Skin epidermis (tissue), 12 donors: Measurements from ENCODE around the gene AAGAB.

Source experiments
- H3K27ac ChIP-seq, 21 experiments: fragments of 200-600 bp; sonication (generic) in 11 of 21; one replicate each; pipeline ENCODE4 v1.5.0; 2020; ENCODE audit warnings: mild to moderate bottlenecking in 3 of 21, inconsistent platforms in 2 of 21, moderate library complexity in 2 of 21
- H3K4me3 ChIP-seq, 7 experiments: fragments of 200-600 bp; sonication (generic) in 2 of 7; one replicate each; pipeline ENCODE4 v1.5.0; 2020; ENCODE audit warnings: inconsistent platforms in 2 of 7, mild to moderate bottlenecking in 2 of 7, moderate library complexity in 1 of 7

The AAGAB gene

GRCh38 chr15:67216859-67217258 lies 37.6 kb downstream of the AAGAB start:
- no peak overlapping the region for H3K4me3 ChIP-seq

GRCh38 chr15:67215102-67215501 lies 39.4 kb downstream of the AAGAB start:
- Histone ChIP-seq H3K27ac (no peak overlapping the region), H3K4me3 (no peak overlapping the region)

More at GRCh38 chr15:67216859-67217258, 37.6 kb downstream of the AAGAB start:
- no peak overlapping the region for H3K27ac ChIP-seq

GRCh38 chr15:67212684-67213367 lies 41.6 kb downstream of the AAGAB start:
- Histone ChIP-seq H3K27ac (no peak overlapping the region), H3K4me3 (no peak overlapping the region)

GRCh38 chr15:67210555-67211168 lies 43.8 kb downstream of the AAGAB start:
- H3K4me3 ChIP-seq, result no peak overlapping the region
- H3K27ac ChIP-seq, result no peak overlapping the region

- Histone ChIP-seq H3K4me3 (no peak overlapping the region), H3K27ac (no peak overlapping the region)
These were observed 46.1 kb downstream of the AAGAB start for GRCh38 chr15:67208396-67208795.

DNA sequence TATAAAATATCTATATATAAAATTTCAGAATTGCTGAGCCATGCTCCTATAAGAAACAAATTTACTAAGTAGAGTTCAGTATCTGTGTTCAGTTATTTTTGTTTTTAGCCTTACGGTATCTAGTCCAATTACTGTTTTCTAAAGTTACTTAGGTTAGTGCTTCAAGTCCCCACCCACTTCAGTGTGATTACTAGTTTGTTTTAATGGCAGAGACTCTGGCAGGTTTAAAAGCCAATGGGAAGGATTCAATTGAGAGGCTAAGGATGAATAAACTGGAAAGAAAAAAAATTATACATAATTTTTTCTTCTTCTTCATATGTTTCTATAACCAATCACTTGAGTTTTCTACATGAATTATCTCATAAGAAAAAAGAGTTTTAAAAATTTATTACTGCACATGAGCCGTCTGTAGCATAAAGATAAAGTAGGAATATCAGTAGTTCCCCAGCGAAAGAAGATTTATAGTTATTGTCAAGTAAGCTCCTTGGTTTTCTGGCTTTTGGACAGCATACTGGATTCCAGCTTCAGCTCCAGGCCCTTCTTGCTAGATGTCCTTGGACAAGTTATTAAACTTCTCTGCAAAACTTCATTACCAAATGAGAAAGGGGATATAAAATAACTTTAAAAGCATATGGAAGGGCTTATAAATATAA lies 46.8 kb downstream of the AAGAB start:
- H3K4me3 ChIP-seq, result no peak overlapping the region

GRCh38 chr15:67202991-67203390 lies 51.5 kb downstream of the AAGAB start:
- no peak overlapping the region for H3K27ac ChIP-seq
- H3K4me3 ChIP-seq, result no peak overlapping the region

More for the DNA sequence above, 46.8 kb downstream of the AAGAB start:
- no peak overlapping the region for H3K27ac ChIP-seq

- Histone ChIP-seq H3K27ac (no peak overlapping the region), H3K4me3 (no peak overlapping the region)
These were observed 52.4 kb downstream of the AAGAB start for GRCh38 chr15:67202091-67202490.

DNA sequence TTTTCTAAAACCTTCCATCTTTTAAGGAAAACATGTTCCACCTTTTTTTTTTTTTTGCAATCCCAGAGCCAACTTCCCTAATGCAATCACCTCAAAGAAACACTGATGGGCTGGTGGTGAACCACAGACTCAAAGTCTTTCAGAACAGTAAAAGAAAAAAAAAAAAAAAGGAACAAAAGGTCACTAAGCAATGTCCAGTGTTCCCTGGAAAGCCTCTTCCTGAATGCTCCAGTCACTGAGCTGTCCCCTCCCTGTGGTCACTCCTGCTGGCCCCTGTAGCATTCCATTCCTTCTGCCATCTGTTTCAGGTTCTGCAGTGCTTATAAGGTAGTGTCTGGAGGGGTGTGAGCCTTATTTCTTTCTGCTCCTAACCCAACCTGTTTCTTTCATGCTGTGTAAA lies 53.3 kb downstream of the AAGAB start:
- H3K27ac ChIP-seq, result peak overlapping the region in 1 of 21 experiments; percentile 38
- no peak overlapping the region for H3K4me3 ChIP-seq

GRCh38 chr15:67199881-67200763 lies 54.3 kb downstream of the AAGAB start:
- Histone ChIP-seq H3K27ac (peak overlapping the region in 3 of 21 experiments; percentile 3 to 43 (median 38)), H3K4me3 (no peak overlapping the region)

GRCh38 chr15:67199391-67199790 lies 55.1 kb downstream of the AAGAB start:
- no peak overlapping the region for H3K27ac ChIP-seq
- no peak overlapping the region for H3K4me3 ChIP-seq

- Histone ChIP-seq H3K4me3 (no peak overlapping the region), H3K27ac (peak overlapping the region in 3 of 21 experiments; percentile 1 to 25 (median 5))
These were observed 56.2 kb downstream of the AAGAB start for GRCh38 chr15:67198157-67198754.

- no peak overlapping the region for H3K4me3 ChIP-seq
- H3K27ac ChIP-seq, result peak overlapping the region in 7 of 21 experiments; percentile 5 to 57 (median 31)
These were observed 57.1 kb downstream of the AAGAB start for GRCh38 chr15:67197364-67197695.

DNA sequence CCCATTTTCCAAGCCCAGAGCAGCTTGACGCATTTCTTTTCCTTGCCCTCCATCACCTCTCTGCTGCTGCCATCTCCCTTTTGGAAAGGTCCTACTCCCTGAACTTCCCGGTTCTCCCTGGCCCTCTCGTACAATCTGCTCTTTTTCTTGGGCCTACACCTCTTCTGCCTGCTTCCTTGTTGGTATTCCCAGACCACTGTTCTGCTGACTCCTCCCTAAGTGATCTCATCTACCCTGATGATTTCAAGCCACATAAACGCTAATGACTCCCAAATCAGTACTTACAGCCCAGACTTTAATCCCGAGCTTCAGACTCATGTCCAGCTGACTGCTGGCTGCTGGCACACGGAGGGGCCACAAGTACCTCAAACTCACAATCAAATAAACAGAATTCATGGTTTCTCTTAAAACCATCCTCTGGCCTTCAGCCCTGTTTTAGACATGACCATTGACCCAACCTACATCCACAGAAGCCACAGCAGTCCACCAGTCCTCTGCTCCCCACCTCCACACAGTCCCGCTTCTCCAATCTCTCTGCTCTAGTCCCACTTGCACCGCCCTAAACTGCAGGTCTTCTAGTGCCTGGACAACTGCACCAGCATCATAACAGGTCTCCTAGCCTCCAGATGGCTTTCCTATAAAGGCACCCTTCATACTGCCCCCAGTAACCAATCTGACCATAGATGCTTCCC lies 57.6 kb downstream of the AAGAB start:
- Histone ChIP-seq H3K27ac (peak overlapping the region in 8 of 21 experiments; percentile 4 to 61 (median 40)), H3K4me3 (no peak overlapping the region)

GRCh38 chr15:67196222-67196621 lies 58.2 kb downstream of the AAGAB start:
- no peak overlapping the region for H3K4me3 ChIP-seq
- H3K27ac ChIP-seq, result peak overlapping the region in 5 of 21 experiments; percentile 4 to 61 (median 30)

DNA sequence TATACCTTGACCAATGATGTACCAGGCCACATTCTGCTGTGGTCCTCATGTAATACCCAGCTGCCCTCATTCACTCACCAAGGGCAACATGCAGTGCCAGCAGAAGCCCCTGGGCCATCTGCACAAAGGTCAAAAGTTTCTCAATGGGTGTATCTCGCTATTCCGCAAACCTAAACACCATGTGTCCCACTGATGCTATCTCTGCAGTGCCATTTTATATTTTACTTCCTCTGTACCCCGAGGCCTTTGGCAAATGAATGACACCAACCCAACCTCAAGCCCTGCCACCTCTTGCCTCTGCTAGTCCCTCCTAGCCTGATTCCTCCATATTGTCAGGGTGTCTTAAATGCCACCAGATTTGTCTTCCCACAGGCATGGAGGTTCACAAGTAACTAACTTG lies 59.2 kb downstream of the AAGAB start:
- peak overlapping the region in 4 of 21 experiments; percentile 0 to 40 (median 4) for H3K27ac ChIP-seq
- H3K4me3 ChIP-seq, result no peak overlapping the region

DNA sequence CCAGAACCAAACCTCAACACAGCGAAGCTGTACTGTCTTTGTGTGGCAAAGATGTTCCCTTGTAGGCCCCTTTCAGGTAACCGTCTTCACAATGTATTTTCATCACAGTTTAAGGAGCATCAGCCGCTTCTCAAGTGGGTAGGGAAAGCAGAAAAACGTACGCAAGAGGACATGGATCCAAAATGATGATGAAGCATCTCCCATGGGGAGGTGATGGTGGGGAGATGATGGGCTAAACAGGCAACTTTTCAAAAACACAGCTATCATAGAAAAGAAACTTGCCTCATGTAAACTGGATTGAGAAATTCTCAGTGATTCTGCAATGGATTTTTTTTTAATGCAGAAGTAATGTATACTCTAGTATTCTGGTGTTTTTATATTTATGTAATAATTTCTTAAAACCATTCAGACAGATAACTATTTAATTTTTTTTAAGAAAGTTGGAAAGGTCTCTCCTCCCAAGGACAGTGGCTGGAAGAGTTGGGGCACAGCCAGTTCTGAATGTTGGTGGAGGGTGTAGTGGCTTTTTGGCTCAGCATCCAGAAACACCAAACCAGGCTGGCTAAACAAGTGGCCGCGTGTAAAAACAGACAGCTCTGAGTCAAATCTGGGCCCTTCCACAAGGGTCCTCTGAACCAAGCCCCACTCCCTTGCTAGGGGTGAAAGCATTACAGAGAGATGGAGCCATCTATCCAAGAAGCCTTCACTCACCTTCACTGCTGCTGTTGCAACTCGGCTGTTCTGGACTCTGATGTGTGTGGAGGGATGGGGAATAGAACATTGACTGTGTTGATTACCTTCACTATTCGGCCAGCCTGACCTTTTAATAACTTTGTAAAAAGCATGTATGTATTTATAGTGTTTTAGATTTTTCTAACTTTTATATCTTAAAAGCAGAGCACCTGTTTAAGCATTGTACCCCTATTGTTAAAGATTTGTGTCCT lies 60.0 kb downstream of the AAGAB start:
- H3K4me3 ChIP-seq, result no peak overlapping the region
- peak overlapping the region in 7 of 21 experiments; percentile 40 to 65 (median 47) for H3K27ac ChIP-seq
